ENCODE measurements around the gene LBR. TPM values are rescaled to one million over a fixed set of nuclear protein-coding genes. Genes with fewer than 3 reads are reported as not detected.

The LBR gene
- total RNA-seq, 2 experiments from 2014 or later = 145 to 156 TPM

GRCh38 chr1:225431081-225431863, 3.4 kb upstream of the LBR start:
- no peak for TF ChIP-seq CTCF (IDR thresholded peaks at IDR 0.05)
- ChIA-PET CTCF (interaction anchor here (0.8 to 3.0 kb wide), 5 partner anchors 10 to 43 kb away, joined by 3 to 12 read pairs (median 5); no protein-coding TSS in a partner anchor), POLR2A (interaction anchor here (0.7 to 9.7 kb wide), 3 partner anchors 14 to 1447 kb away, joined by 3 to 109 read pairs (median 4); no protein-coding TSS in a partner anchor)
- peaks cover 2% of the 10 kb centered on the region for H3K9me3 Mint-ChIP-seq
- H3K27me3 Mint-ChIP-seq = no peaks in the 10 kb centered on the region
- H3K36me3 Mint-ChIP-seq (ENCODE audit: low read depth) = peaks cover 9% of the 10 kb centered on the region
- ATAC-seq = no peak
- DNase-seq = no peak
- H3K4me3 Mint-ChIP-seq = no peak overlapping the region
- peaks cover 21% of the 10 kb centered on the region for H3K4me1 Mint-ChIP-seq (ENCODE audit: low read depth)
- intact Hi-C loops (cut with micrococcal nuclease) = no loop called here
- no peak overlapping the region for H3K27ac Mint-ChIP-seq

GRCh38 chr1:225430301-225430700, 2.5 kb upstream of the LBR start:
- H3K9me3 Mint-ChIP-seq = peaks cover 2% of the 10 kb centered on the region
- H3K36me3 Mint-ChIP-seq (ENCODE audit: low read depth) = peaks cover 12% of the 10 kb centered on the region
- H3K4me3 Mint-ChIP-seq = no peak overlapping the region
- CTCF ChIA-PET = interaction anchor here (0.9 to 3.0 kb wide), 6 partner anchors 11 to 44 kb away, joined by 3 to 12 read pairs (median 5); no protein-coding TSS in a partner anchor
- POLR2A ChIA-PET = interaction anchor here (0.7 to 9.7 kb wide), 2 partner anchors 15 to 372 kb away, joined by 3 to 109 read pairs; no protein-coding TSS in a partner anchor
- ATAC-seq (no peak), DNase-seq (no peak)
- peaks cover 26% of the 10 kb centered on the region for H3K4me1 Mint-ChIP-seq (ENCODE audit: low read depth)
- TF ChIP-seq CTCF (IDR thresholded peaks at IDR 0.05) = no peak
- H3K27me3 Mint-ChIP-seq = no peaks in the 10 kb centered on the region
- H3K27ac Mint-ChIP-seq = no peak overlapping the region
- intact Hi-C loops (cut with micrococcal nuclease) = no loop called here

- no peak for ATAC-seq
- ChIA-PET POLR2A (interaction anchor here (0.7 to 9.7 kb wide), 7 partner anchors 11 to 39 kb away, joined by 3 to 109 read pairs (median 5); no protein-coding TSS in a partner anchor), CTCF (interaction anchor here (1.0 to 3.0 kb wide), 6 partner anchors 12 to 44 kb away, joined by 3 to 12 read pairs (median 4); no protein-coding TSS in a partner anchor)
- intact Hi-C loops (cut with micrococcal nuclease) = no loop called here
- Mint-ChIP-seq H3K36me3 (ENCODE audit: low read depth) (peaks cover 16% of the 10 kb centered on the region), H3K27me3 (no peaks in the 10 kb centered on the region), H3K4me3 (peak overlapping the region; percentile 99), H3K27ac (peak overlapping the region; percentile 90), H3K9me3 (peaks cover 2% of the 10 kb centered on the region), H3K4me1 (ENCODE audit: low read depth) (peaks cover 40% of the 10 kb centered on the region)
- TF ChIP-seq CTCF (IDR thresholded peaks at IDR 0.05) = no peak
- no peak for DNase-seq
These were observed 1.1 kb upstream of the LBR start for GRCh38 chr1:225428881-225429455.

- POLR2A ChIA-PET = interaction anchor here (0.7 to 9.7 kb wide), 9 partner anchors 10 to 571 kb away, joined by 3 to 109 read pairs (median 5); partner anchors contain the start of gene SDE2
- Mint-ChIP-seq H3K4me3 (peak overlapping the region; percentile 99), H3K9me3 (peaks cover 2% of the 10 kb centered on the region), H3K27ac (peak overlapping the region; percentile 90), H3K27me3 (no peaks in the 10 kb centered on the region), H3K36me3 (ENCODE audit: low read depth) (peaks cover 22% of the 10 kb centered on the region), H3K4me1 (ENCODE audit: low read depth) (peaks cover 47% of the 10 kb centered on the region)
- intact Hi-C loops (cut with micrococcal nuclease) = no loop called here
- DNase-seq (peak; percentile 91), ATAC-seq (peak; percentile 94)
- TF ChIP-seq CTCF (IDR thresholded peaks at IDR 0.05) = no peak
- CTCF ChIA-PET = interaction anchor here (0.7 to 3.0 kb wide), 9 partner anchors 12 to 45 kb away, joined by 3 to 12 read pairs (median 3); no protein-coding TSS in a partner anchor
These were observed 436 bp upstream of the LBR start for GRCh38 chr1:225428068-225428880.
